Omental fat pad (tissue), 4 donors: ENCODE measurements around the gene CFAP119. TPM values are rescaled to one million over a fixed set of nuclear protein-coding genes. Genes with fewer than 3 reads are reported as not detected.

Experiments
- ATAC-seq: fragments of 150-250 bp; one replicate; pipeline ENCODE4 v1.9.1; 2016; ENCODE audit warnings: mild to moderate bottlenecking, moderate library complexity; ENCODE audit not compliant: low FRiP score
- DNase-seq: peaks from one replicate; pipeline ENCODE4 v3.0.0-alpha.2; 2019; ENCODE audit warnings: low spot score
- CTCF ChIP-seq, 3 donors: fragments of 450-650 bp; IDR thresholded peaks; one replicate each; pipeline ENCODE4 v1.5.1; 2016 to 2017; ENCODE audit warnings: antibody characterized with exemption in 3 of 3, mild to moderate bottlenecking in 3 of 3, moderate library complexity in 2 of 3
- total RNA-seq, 4 donors: library from RNA; depleted of rRNA; stranded (reverse); fragments of >200 nt; gene quantifications; one replicate each; pipeline ENCODE4 v1.1.0, GENCODE V29; 2016

The CFAP119 gene
- total RNA-seq, 4 donors from 2014 or later = 1.4 to 4.8 (median 2.5) TPM

DNA sequence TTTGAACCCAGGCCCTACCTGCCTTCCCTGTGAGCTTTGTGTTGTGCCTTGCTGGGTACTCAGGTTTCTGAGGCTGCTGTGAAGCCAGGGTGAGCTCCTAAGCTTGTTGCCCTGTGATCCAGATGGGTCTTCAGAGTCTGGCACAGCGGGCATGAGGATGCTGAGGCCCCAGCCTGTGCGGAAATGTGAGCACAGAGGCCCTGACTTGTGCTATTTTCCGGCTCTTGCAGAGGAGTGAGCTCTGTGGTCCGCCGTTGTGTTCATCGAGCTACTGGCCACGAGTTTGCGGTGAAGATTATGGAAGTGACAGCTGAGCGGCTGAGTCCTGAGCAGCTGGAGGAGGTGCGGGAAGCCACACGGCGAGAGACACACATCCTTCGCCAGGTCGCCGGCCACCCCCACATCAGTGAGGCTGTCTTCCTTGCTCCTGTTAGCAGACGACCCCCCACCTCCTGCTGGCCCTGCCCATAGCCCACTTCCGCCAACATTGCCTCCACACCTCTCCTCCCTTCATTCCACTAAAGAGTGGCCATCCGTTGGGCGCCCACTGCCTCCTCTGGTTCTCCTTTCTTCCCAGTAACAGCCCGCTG lies 10.9 kb downstream of the CFAP119 start:
- no peak for DNase-seq
- ATAC-seq = no peak
- no peak for TF ChIP-seq CTCF (IDR thresholded peaks at IDR 0.05)

- no peak for DNase-seq
- TF ChIP-seq CTCF (IDR thresholded peaks at IDR 0.05) = no peak
- ATAC-seq = no peak
Observed at GRCh38 chr16:30750201-30750600, 11.7 kb downstream of the CFAP119 start.

DNA sequence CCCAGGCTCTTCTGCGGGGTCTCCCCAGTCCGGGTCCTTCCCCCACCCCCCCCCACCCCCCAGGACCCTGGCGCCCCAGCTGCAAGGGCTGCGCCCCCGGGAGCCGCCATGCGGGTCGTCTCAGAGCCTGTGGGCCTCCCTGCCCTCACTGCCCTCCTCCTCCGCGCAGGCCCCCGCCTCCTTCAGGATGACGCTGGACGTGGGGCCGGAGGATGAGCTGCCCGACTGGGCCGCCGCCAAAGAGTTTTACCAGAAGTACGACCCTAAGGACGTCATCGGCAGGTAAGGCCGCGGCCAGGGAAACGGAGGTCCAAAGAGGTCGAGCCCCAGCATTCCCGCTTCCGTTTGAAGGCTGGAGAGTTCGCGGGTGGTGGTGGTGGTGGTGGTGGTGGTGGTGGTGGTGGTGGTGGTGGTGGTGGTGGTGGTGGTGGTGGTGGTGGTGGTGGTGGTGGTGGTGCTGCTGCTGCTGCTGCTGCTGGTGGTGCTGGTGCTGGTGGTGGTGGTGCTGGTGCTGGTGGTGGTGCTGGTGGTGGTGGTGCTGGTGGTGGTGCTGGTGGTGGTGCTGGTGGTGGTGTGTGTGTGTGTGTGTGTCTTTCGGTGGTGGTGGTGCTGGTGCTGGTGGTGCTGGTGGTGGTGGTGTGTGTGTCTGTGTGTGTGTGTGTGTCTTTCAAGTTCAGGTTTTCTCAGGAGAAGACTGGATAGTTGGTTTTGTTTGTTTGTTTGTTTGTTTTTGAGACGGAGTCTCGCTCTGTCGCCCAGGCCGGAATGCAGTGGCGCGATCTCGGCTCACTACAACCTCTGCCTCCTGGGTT lies 13.0 kb downstream of the CFAP119 start:
- DNase-seq (no peak), ATAC-seq (peak; percentile 62)
- TF ChIP-seq CTCF (IDR thresholded peaks at IDR 0.05) = no peak

DNA sequence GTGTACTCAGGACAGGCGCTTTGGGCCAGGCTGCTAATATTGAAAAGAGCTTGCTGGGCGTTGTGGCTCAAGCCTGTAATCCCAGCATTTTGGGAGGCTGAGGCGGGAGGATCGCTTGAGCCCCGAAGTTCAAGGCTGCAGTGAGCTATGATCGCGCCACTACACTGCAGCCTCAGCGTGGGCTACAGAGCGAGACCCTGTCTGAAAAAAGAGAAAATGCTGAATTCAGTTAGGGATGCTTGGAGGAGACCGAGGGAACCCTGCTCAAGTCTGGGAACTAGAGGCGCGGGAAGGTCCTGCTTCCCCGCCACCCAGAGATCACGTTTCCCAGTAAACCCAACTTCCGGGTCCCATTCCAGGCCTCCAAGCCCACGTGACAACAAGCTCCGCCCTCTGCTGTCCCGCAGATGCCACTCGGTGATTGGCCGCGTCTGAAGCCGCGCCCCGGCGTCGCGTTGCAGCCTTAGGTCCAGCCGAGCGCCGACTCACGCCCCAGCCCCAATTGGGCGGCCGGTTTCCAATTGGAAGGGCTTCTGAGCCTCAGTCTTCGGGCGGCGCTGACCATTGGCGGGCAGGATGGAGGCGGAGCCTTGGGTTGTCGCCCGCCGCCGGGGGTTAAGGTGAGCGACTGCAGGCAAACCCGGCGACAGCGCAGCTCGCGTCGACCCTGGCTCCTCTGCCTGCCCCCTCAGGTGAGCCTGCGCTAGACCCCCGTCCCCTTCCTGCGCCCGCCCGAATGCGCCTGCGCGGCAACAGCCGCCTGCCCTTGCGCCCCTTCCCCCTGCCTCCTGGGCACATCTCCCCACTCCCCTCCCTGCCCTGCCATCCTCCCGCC lies 13.8 kb downstream of the CFAP119 start, which contains the start of gene PHKG2:
PHKG2 (plus strand) TSS at position 627 of the 835 bp plus-strand sequence. CDS start 396 bp downstream, outside the sequence.
- peak; percentile 98 for ATAC-seq
- no peak for TF ChIP-seq CTCF (IDR thresholded peaks at IDR 0.05)
- peak; percentile 93 for DNase-seq

GRCh38 chr16:30747331-30747730 lies 14.5 kb downstream of the CFAP119 start:
- no peak for TF ChIP-seq CTCF (IDR thresholded peaks at IDR 0.05)
- DNase-seq = no peak
- ATAC-seq = peak; percentile 53

DNA sequence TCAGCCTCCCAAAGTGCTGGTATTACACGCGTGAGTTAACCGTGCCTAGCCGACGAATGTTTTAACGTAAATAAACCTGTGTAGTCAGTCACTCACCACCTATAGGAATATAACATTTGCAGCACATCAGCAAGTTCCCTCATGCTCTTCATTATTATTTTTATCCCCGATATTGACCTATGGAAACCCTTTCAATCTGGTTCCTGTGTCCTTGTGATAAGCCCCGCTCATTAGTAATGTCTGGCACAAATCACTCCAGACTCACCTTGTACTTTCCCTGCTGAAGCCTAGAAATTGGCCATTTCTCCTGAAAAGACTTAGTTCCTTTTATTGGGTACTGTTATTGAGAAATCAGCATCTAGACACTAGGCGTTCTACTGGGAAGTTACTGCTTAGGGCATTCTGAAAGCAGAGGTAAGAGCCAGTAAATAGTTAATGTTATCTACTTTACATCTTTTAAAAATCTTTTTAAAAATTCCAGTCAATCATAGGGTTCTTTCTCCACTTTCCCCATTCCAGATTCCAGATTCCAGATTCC lies 15.2 kb downstream of the CFAP119 start:
- ATAC-seq (no peak), DNase-seq (no peak)

More for the DNA sequence above, 15.2 kb downstream of the CFAP119 start:
- TF ChIP-seq CTCF (IDR thresholded peaks at IDR 0.05) = no peak
